Stimulated activated naive CD8-positive, alpha-beta T cell treated with anti-CD3 and anti-CD28 coated beads, Interleukin-15, amount 100 ng/mL, for 72 hours (primary cell): ENCODE results near the gene ZNF836.

Experiments
- ATAC-seq: fragments of 150-1000 bp; cut with Tn5 transposase; 2 replicates; pipeline ENCODE4 v1.10.0; 2021; ENCODE audit warnings: mild to moderate bottlenecking, moderate library complexity
- DNase-seq, 2 donors: peaks; one replicate each; pipeline ENCODE4 v3.0.0; 2021 to 2022
- H3K27ac Mint-ChIP-seq, 2 donors: one replicate each; pipeline ENCODE4 v1.8.0; 2022; ENCODE audit warnings: mild to moderate bottlenecking in 2 of 2, mixed read lengths in 2 of 2, moderate library complexity in 2 of 2
- H3K27me3 Mint-ChIP-seq: one replicate; pipeline ENCODE4 v1.8.0; 2022; ENCODE audit warnings: mixed read lengths
- H3K4me1 Mint-ChIP-seq: one replicate; pipeline ENCODE4 v1.8.0; 2022; ENCODE audit warnings: mild to moderate bottlenecking, mixed read lengths
- H3K4me3 Mint-ChIP-seq, 2 donors: one replicate each; pipeline ENCODE4 v1.8.0; 2022; ENCODE audit warnings: mild to moderate bottlenecking in 2 of 2, mixed read lengths in 2 of 2, moderate library complexity in 1 of 2
- H3K9me3 Mint-ChIP-seq, 2 donors: one replicate each; pipeline ENCODE4 v1.8.0; 2022; ENCODE audit warnings: mixed read lengths in 2 of 2

Gene ZNF836

GRCh38 chr19:52140032-52140710 is 31.2 kb downstream of the ZNF836 start:
- DNase-seq, result no peak
- H3K4me3 Mint-ChIP-seq, result peak overlapping the region; percentile 95
- no peak overlapping the region for H3K27ac Mint-ChIP-seq
- H3K9me3 Mint-ChIP-seq, result peaks cover 29 to 30% of the 10 kb centered on the region in 2 donors
- peak; percentile 97 for ATAC-seq
- peaks cover 30% of the 10 kb centered on the region for H3K4me1 Mint-ChIP-seq
- no peaks in the 10 kb centered on the region for H3K27me3 Mint-ChIP-seq

GRCh38 chr19:52139252-52140031 is 32.0 kb downstream of the ZNF836 start, which contains the start of gene ZNF616:
Gene ZNF616 (minus strand): TSS chr19:52139938. CDS start chr19:52130512, 9,426 bp downstream.
- H3K4me3 Mint-ChIP-seq, result peak within 1 kb of the TSS; percentile 95
- peaks cover 33% of the 10 kb centered on the region for H3K4me1 Mint-ChIP-seq
- ATAC-seq (peak; percentile 91), DNase-seq (peak; percentile 97)
- H3K9me3 Mint-ChIP-seq, result peaks cover 29 to 32% of the 10 kb centered on the region in 2 donors
- no peaks in the 10 kb centered on the region for H3K27me3 Mint-ChIP-seq
- peak within 1 kb of the TSS; percentile 91 to 92 for H3K27ac Mint-ChIP-seq

DNA sequence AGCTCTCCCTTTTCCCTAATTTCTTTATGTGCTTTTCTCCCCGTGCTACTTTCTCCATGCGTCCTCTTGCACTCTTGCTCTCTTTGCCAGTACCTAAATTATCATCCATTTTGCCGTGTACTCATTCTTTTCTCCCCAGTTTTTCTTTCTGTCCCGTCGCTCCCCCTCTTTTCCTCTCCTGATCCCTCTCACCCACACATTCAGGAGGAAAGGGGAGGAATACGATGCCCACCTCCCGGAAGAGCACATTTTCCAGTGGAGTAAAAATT is 32.5 kb downstream of the ZNF836 start:
- no peaks in the 10 kb centered on the region for H3K27me3 Mint-ChIP-seq
- H3K4me1 Mint-ChIP-seq, result peaks cover 33% of the 10 kb centered on the region
- H3K4me3 Mint-ChIP-seq, result peak overlapping the region; percentile 95
- H3K9me3 Mint-ChIP-seq, result peaks cover 31% of the 10 kb centered on the region in 2 donors
- peak in 1 of 2 donors; percentile 21 for DNase-seq
- ATAC-seq, result no peak
- H3K27ac Mint-ChIP-seq, result peak overlapping the region; percentile 91 to 92

DNA sequence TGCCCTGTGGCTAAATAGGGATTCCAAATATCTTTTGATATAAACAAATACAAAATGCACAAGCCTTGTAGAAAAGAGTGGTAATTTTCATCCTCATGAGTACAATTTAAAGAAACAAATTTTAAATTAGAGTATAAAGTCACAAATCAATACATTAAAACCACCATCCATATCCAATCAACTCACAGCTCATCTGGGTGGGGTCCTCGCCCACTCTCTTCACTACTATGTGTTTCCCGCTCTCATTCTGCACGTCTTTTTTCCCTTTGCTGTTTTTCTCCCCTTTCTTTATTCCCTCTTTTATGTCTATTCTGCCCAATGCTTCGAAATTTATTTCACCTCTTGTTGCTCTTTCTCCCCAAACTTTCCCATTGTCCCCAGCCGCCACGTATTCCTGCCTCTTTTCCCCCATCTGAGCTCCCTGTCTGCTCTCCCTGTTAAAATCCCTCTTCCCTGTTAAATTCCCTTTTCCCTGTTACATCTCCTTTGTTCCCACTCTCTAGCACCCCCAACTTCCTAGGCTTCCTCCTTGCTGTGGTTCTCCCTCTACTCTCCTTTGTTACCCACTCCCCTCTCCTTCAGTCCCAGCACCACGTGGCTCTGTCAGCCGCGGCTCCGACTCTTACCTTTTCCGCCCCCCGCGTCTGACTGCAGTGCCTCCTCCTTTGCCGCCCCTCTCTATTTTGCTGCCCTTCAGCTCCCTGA is 33.0 kb downstream of the ZNF836 start:
- ATAC-seq (peak; percentile 32), DNase-seq (peak in 1 of 2 donors; percentile 26)
- H3K27me3 Mint-ChIP-seq, result no peaks in the 10 kb centered on the region
- peaks cover 33% of the 10 kb centered on the region for H3K4me1 Mint-ChIP-seq
- peak overlapping the region; percentile 28 to 91 for H3K27ac Mint-ChIP-seq
- peaks cover 31 to 33% of the 10 kb centered on the region in 2 donors for H3K9me3 Mint-ChIP-seq
- peak overlapping the region; percentile 95 for H3K4me3 Mint-ChIP-seq

GRCh38 chr19:52120286-52120685 is 51.1 kb downstream of the ZNF836 start:
- Mint-ChIP-seq H3K4me1 (no peaks in the 10 kb centered on the region), H3K27me3 (no peaks in the 10 kb centered on the region), H3K9me3 (peaks cover 53 to 61% of the 10 kb centered on the region in 2 donors), H3K4me3 (no peak overlapping the region), H3K27ac (no peak overlapping the region)
- no peak for ATAC-seq
- DNase-seq, result no peak

DNA sequence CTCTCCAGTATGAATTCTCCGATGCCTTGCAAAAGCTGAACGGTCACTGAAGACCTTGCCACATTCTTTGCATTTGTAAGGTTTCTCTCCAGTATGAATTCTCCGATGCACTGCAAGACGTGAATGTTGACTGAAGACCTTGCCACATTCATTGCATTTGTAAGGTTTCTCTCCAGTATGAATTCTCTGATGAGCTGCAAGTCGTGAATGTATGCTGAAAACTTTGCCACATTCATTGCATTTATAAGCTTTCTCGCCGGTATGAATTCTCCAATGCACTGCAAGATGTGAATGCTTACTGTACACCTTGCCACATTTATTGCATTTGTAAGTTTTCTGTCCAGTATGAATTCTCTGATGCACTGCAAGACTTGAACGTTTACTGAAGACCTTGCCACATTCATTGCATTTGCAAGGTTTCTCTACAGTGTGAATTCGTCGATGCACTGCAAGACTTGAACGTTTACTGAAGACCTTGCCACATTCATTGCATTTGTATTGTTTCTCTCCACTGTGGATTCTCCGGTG is 55.8 kb downstream of the ZNF836 start:
- no peak overlapping the region for H3K27ac Mint-ChIP-seq
- ATAC-seq (no peak), DNase-seq (no peak)
- no peaks in the 10 kb centered on the region for H3K4me1 Mint-ChIP-seq
- H3K9me3 Mint-ChIP-seq, result peaks cover 66 to 81% of the 10 kb centered on the region in 2 donors
- no peaks in the 10 kb centered on the region for H3K27me3 Mint-ChIP-seq
- H3K4me3 Mint-ChIP-seq, result no peak overlapping the region

GRCh38 chr19:52114691-52115090 is 56.7 kb downstream of the ZNF836 start:
- H3K27me3 Mint-ChIP-seq, result no peaks in the 10 kb centered on the region
- no peak overlapping the region for H3K4me3 Mint-ChIP-seq

GRCh38 chr19:52112624-52113023 is 58.8 kb downstream of the ZNF836 start:
- no peaks in the 10 kb centered on the region for H3K4me1 Mint-ChIP-seq
- H3K27me3 Mint-ChIP-seq, result no peaks in the 10 kb centered on the region
- no peak overlapping the region for H3K4me3 Mint-ChIP-seq
- DNase-seq, result no peak
- H3K9me3 Mint-ChIP-seq, result peaks cover 59 to 74% of the 10 kb centered on the region in 2 donors
- no peak overlapping the region for H3K27ac Mint-ChIP-seq
- ATAC-seq, result no peak

More at GRCh38 chr19:52114691-52115090, 56.7 kb downstream of the ZNF836 start:
- Mint-ChIP-seq H3K9me3 (peaks cover 64 to 79% of the 10 kb centered on the region in 2 donors), H3K4me1 (no peaks in the 10 kb centered on the region), H3K27ac (no peak overlapping the region)
- DNase-seq (no peak), ATAC-seq (no peak)

DNA sequence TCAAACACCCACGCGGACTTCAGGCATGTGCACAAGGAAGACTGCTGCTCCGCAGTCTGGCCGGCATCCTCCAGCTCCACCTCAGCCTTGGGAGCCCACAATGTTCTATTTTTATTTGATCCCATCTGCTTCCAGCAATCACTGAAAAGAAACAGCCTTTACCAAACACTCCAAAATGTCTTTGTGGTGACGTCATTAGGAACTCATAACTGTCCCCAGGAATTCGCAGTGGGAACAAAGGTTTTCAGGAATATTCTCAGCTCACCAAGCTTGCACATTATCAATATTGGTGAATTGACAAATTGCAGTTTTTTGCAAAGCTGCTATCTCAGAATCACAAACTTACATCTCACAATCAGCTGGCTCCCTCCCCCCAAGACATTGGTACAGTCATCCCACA is 60.6 kb downstream of the ZNF836 start:
- no peak for DNase-seq
- no peaks in the 10 kb centered on the region for H3K27me3 Mint-ChIP-seq
- ATAC-seq, result no peak
- peaks cover 58 to 78% of the 10 kb centered on the region in 2 donors for H3K9me3 Mint-ChIP-seq
- H3K4me1 Mint-ChIP-seq, result no peaks in the 10 kb centered on the region
- no peak overlapping the region for H3K27ac Mint-ChIP-seq
- H3K4me3 Mint-ChIP-seq, result no peak overlapping the region
